Measurements from ENCODE around the gene ZNF546. TPM values are rescaled to one million over a fixed set of nuclear protein-coding genes. Genes with fewer than 3 reads are reported as not detected.
A peak's percentile ranks its signal among the peaks of the same experiment; 100 is the strongest.

ZNF546 gene
- total RNA-seq (2021) (1.9 and 3.6 TPM in 2 replicates), Bru-seq, nascent RNA (percentile 37 among the genes with signal in this experiment), BruChase-seq, experiment 1, labeled RNA remaining after a 2-hour chase (percentile 37 among the genes with signal in this experiment), BruChase-seq, experiment 2, labeled RNA remaining after a 6-hour chase (percentile 20 among the genes with signal in this experiment)
- long read RNA-seq, partial matches to known transcripts = 0 of 2 reads
- long read RNA-seq, other reads (novel, unspliced or antisense) = 2 of 2 reads

DNA sequence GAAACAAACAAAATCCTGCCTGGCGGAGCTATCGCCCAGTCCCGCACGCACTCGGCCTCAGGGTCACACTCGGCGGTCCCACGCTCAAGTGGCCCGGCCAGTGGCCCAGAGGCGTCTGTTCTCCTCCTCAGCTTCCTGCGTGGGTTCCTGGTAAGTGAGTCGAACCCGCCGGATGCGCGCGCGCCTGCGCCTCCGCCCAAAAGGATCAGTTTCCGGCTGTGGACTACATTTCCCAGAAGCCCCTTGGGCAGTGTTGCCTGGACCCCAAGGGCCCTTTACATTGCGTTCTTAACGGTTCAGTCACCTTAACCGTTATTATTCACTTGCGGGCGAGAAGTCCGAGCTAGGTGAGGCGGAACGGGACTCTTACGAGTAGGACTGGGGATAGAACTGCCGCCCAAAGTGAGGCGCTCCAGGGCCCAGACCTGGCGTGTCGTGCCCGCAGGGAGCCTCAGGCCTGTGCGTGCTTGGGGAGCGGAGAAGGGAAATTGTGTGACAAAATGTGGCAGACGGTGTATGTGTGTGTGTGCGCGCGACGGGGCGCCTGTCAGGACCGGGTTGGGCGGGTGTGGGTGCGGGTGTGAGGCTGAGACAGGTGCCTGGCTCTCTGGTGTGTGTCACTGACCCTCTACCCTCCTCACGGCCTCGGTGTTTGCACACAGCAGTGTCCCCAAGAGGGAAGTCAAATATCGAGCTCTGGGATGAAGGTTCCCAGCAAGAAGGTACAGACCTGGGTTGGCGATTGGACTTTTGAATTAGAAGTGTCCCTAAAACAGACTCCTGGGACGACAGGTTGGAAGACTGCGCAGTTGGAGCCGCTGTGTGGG lies at the start of gene ZNF546:
TSS of gene ZNF546 (plus strand) at position 250 of the 827 bp plus-strand sequence. CDS start 1,267 bp downstream, outside the sequence.
- no peaks in the 10 kb centered on the region for H3F3A ChIP-seq (ENCODE audit: insufficient read depth, low read depth)
- H4K20me1 ChIP-seq (ENCODE audit: insufficient read depth) = no peaks in the 10 kb centered on the region
- H2AFZ ChIP-seq = peak within 1 kb of the TSS; percentile 100
- H3K36me3 ChIP-seq (ENCODE audit: low read depth) = no peaks in the 10 kb centered on the region
- H3K4me3 ChIP-seq = peak within 1 kb of the TSS; percentile 91
- peak; percentile 57 to 81 for DNase-seq
- intact Hi-C loops (cut with micrococcal nuclease; ENCODE audit: unreplicated experiment) = loop anchor here (1.0 kb wide), 1 partner anchor 26 kb away; the partner anchor contains the start of gene PSMC4
- POLR2A ChIA-PET (ENCODE audit: unreplicated experiment) = interaction anchor here (0.6 kb wide), 2 partner anchors 26 to 94 kb away, joined by 3 read pairs; partner anchors contain the start of genes PSMC4 and ZNF780A
- BruUV-seq (replicated peaks) = no TSS peak
- CTCF ChIA-PET = no interaction called here
- H3K27me3 ChIP-seq (ENCODE audit: insufficient read depth, low read depth) = no peaks in the 10 kb centered on the region
- no peaks in the 10 kb centered on the region for H3K9me2 ChIP-seq (ENCODE audit: insufficient read depth)
- H3K27ac ChIP-seq = peak within 1 kb of the TSS; percentile 18; the same call in 1 of the 2 replicates
- H3K79me2 ChIP-seq (ENCODE audit: low read depth) = 0 out of 2 replicates have a peak, but pooled peaks cover 3% of the 10 kb centered on the region
- H3K4me2 ChIP-seq = peak within 1 kb of the TSS; percentile 82
- TF ChIP-seq, protein P1, sequence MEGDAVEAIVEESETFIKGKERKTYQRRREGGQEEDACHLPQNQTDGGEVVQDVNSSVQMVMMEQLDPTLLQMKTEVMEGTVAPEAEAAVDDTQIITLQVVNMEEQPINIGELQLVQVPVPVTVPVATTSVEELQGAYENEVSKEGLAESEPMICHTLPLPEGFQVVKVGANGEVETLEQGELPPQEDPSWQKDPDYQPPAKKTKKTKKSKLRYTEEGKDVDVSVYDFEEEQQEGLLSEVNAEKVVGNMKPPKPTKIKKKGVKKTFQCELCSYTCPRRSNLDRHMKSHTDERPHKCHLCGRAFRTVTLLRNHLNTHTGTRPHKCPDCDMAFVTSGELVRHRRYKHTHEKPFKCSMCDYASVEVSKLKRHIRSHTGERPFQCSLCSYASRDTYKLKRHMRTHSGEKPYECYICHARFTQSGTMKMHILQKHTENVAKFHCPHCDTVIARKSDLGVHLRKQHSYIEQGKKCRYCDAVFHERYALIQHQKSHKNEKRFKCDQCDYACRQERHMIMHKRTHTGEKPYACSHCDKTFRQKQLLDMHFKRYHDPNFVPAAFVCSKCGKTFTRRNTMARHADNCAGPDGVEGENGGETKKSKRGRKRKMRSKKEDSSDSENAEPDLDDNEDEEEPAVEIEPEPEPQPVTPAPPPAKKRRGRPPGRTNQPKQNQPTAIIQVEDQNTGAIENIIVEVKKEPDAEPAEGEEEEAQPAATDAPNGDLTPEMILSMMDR (conservative IDR thresholded peaks at IDR 0.05) = no peak
- no peak for TF ChIP-seq EZH2 (IDR thresholded peaks at IDR 0.05; ENCODE audit: low read depth)
- H3K4me1 ChIP-seq (replicated peaks; ENCODE audit: insufficient read depth) = peaks cover 8% of the 10 kb centered on the region; the same call in 1 of the 2 replicates
- H3K9me3 ChIP-seq (ENCODE audit: insufficient read depth, low read depth) = peaks cover 13% of the 10 kb centered on the region; the same call in 1 of the 2 replicates

DNA sequence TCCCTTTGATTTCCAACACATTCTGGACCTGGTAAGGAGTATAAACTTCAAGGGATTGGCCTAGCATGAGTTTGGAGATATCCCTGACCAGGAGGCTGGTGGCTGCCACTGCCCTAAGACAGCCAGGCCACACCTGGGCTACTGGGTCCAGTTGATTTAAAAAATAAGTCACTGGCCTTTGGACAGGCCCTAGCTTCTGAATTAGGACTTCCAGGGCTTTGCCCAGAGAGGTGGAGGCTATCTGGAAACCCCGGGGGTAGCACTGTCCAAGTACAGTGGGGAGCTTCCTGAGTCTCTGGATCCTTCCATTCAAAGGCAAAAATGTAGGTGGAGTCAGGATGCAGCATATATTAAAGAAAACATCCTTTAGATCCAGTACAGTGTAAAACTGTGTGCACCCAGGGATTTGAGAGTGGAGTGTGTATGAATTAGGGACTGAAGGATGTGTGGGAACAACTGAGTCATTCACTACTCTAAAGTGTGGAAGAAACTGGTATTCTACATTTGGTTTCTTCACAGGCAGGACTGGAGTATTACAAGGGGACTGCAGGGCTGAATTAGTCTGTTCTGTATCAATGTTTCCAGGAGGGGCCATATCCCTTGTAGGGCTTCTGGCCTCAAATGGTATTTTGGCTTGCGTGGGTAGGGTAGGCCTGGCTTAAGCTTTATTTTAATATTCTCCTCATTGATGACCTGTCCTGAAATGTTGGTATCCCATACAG lies 47.7 kb upstream of the ZNF546 start:
- TF ChIP-seq, protein P1 (conservative IDR thresholded peaks at IDR 0.05) = no peak
- TF ChIP-seq EZH2 (IDR thresholded peaks at IDR 0.05; ENCODE audit: low read depth) = no peak
- intact Hi-C loops (cut with micrococcal nuclease; ENCODE audit: unreplicated experiment) = no loop called here
- Histone ChIP-seq H4K20me1 (ENCODE audit: insufficient read depth) (no peaks in the 10 kb centered on the region), H3K36me3 (ENCODE audit: low read depth) (no peaks in the 10 kb centered on the region), H3K27ac (no peak overlapping the region), H3K27me3 (ENCODE audit: insufficient read depth, low read depth) (no peaks in the 10 kb centered on the region), H3K4me3 (no peak overlapping the region), H3K4me2 (no peak overlapping the region), H3K79me2 (ENCODE audit: low read depth) (no peaks in the 10 kb centered on the region), H2AFZ (no peak overlapping the region), H3K9me2 (ENCODE audit: insufficient read depth) (no peaks in the 10 kb centered on the region), H3K4me1 (replicated peaks; ENCODE audit: insufficient read depth) (peaks cover 6% of the 10 kb centered on the region), H3K9me3 (ENCODE audit: insufficient read depth, low read depth) (no peaks in the 10 kb centered on the region; the same call in 1 of the 2 replicates), H3F3A (ENCODE audit: insufficient read depth, low read depth) (peaks cover 5% of the 10 kb centered on the region; the same call in 1 of the 2 replicates)
- CTCF ChIA-PET = no interaction called here
- POLR2A ChIA-PET (ENCODE audit: unreplicated experiment) = interaction anchor here (0.8 kb wide), 1 partner anchor 21 kb away, joined by 5 read pairs; no protein-coding TSS in a partner anchor
- no peak for DNase-seq
- no TSS peak for BruUV-seq (replicated peaks)

DNA sequence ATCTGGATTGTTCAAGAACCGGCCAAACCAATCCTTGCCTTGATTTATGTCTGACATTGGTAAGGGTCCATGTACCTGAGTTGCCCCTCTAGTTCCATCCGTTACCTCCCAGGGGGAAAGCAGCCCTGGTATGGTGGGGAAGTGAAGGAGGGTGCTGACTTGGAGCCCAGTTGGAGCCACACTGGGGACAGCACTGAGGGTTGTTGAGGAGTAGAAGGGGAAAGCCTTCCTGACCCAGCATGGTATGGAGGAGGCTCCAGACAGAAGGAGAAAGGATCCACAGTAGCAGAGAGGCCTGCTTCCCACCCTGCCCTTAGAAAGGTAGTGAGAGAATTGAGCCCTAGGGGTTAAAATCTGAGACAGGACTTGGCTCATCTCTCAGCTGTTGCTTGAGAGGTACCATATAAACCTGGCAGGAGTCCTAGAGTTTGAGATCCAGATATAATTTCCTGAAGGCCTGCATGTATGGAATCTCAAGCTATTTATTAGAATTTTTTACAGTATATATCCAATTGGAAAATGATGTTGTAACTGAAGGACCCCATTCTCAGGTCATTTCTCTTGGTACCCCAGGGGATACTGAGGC lies 45.7 kb upstream of the ZNF546 start:
- H3K4me1 ChIP-seq (replicated peaks; ENCODE audit: insufficient read depth) = no peaks in the 10 kb centered on the region
- TF ChIP-seq EZH2 (IDR thresholded peaks at IDR 0.05; ENCODE audit: low read depth) = no peak
- TF ChIP-seq, protein P1 (conservative IDR thresholded peaks at IDR 0.05) = no peak
- H3K9me2 ChIP-seq (ENCODE audit: insufficient read depth) = no peaks in the 10 kb centered on the region
- no peak overlapping the region for H3K27ac ChIP-seq
- no peaks in the 10 kb centered on the region for H3K36me3 ChIP-seq (ENCODE audit: low read depth)
- ChIA-PET POLR2A (ENCODE audit: unreplicated experiment) (no interaction called here), CTCF (no interaction called here)
- no peaks in the 10 kb centered on the region for H3F3A ChIP-seq (ENCODE audit: insufficient read depth, low read depth)
- no peak for DNase-seq
- H4K20me1 ChIP-seq (ENCODE audit: insufficient read depth) = no peaks in the 10 kb centered on the region
- H3K27me3 ChIP-seq (ENCODE audit: insufficient read depth, low read depth) = no peaks in the 10 kb centered on the region
- no peak overlapping the region for H3K4me2 ChIP-seq
- BruUV-seq (replicated peaks) = no TSS peak
- H2AFZ ChIP-seq = no peak overlapping the region
- no peaks in the 10 kb centered on the region; the same call in 1 of the 2 replicates for H3K9me3 ChIP-seq (ENCODE audit: insufficient read depth, low read depth)
- intact Hi-C loops (cut with micrococcal nuclease; ENCODE audit: unreplicated experiment) = no loop called here
- H3K4me3 ChIP-seq = no peak overlapping the region
- no peaks in the 10 kb centered on the region for H3K79me2 ChIP-seq (ENCODE audit: low read depth)
